ENCODE data around the gene ERC2.

DNA sequence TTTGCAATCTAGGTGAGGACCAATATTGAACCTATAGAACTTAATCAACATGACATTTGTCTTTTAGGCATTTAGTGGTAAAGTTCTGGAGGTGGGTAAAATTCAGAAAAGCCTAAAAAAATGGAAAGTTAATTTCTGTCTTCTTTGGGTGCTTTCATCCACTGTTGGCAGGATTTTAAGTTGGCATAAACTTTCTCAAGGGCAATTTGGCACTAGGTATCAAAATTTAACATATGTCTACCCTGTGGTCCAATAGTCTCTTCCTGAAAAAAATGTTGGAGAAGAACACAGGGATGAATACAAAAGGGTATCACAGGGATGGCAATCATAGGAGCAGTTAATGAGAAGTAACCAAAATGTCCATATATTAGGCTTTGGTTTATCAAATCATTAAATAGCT, 754.2 kb downstream of the ERC2 start:
- TF ChIP-seq CREB1 (IDR thresholded peaks at IDR 0.05; ENCODE audit: low read depth) (no peak), RAD21 (IDR thresholded peaks at IDR 0.05; ENCODE audit: low read depth) (no peak), YY1 (IDR thresholded peaks at IDR 0.05; ENCODE audit: low read depth) (no peak), FOXM1 (IDR thresholded peaks at IDR 0.05; ENCODE audit: borderline replicate concordance, low read depth) (no peak), EP300 (IDR thresholded peaks at IDR 0.05; ENCODE audit: borderline replicate concordance) (no peak)
- TF ChIP-seq, protein P1, sequence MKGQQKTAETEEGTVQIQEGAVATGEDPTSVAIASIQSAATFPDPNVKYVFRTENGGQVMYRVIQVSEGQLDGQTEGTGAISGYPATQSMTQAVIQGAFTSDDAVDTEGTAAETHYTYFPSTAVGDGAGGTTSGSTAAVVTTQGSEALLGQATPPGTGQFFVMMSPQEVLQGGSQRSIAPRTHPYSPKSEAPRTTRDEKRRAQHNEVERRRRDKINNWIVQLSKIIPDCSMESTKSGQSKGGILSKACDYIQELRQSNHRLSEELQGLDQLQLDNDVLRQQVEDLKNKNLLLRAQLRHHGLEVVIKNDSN (IDR thresholded peaks at IDR 0.05), result no peak
- TF ChIP-seq, protein P2, sequence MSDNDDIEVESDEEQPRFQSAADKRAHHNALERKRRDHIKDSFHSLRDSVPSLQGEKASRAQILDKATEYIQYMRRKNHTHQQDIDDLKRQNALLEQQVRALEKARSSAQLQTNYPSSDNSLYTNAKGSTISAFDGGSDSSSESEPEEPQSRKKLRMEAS (IDR thresholded peaks at IDR 0.05), result no peak

Data from Ishikawa (cell line).